ENCODE measurements around the gene BORCS8. TPM values are rescaled to one million over a fixed set of nuclear protein-coding genes. Genes with fewer than 3 reads are reported as not detected.
A peak's percentile ranks its signal among the peaks of the same experiment; 100 is the strongest.

Gene BORCS8
- total and polyA plus RNA-seq, 2 of the 13 experiments (the other 11 are each of a cell fraction or from before 2014, with no cell fraction given), result 9.6 to 13.3 TPM

- intact Hi-C loops (cut with micrococcal nuclease; ENCODE audit: unreplicated experiment), result no loop called here
- H3K36me3 ChIP-seq (replicated peaks in 1 of 2; ENCODE audit: control insufficient read depth in 1 of 2, insufficient read depth in 2 of 2, low read length in 2 of 2), result peaks cover 0 to 23% of the 10 kb centered on the region in 2 experiments; a peak in 3 of 5 replicates
- H3K27me3 ChIP-seq (ENCODE audit: control insufficient read depth in 1 of 2, insufficient read depth in 2 of 2, low read length in 2 of 2), result peaks cover 3 to 11% of the 10 kb centered on the region in 2 experiments; a peak in 2 of 5 replicates
- ChIA-PET CTCF (ENCODE audit: low intra/inter-chr PET ratio, low total read pairs) (no interaction called here), POLR2A (interaction anchor here (0.6 to 3.7 kb wide), 5 partner anchors 9 to 45 kb away, joined by 3 to 43 read pairs (median 9); partner anchors contain the start of genes BORCS8 and RFXANK)
- H4K20me1 ChIP-seq (ENCODE audit: insufficient read depth, low read length), result no peaks in the 10 kb centered on the region
- in situ Hi-C loops (cut with HindIII; ENCODE audit: extremely low pct_ligation_motif_present, low pct_unique_long_range_greater_than_20kb), result no loop called here
- peak overlapping the region; percentile 83 for H3K9ac ChIP-seq (ENCODE audit: insufficient read depth, low read depth, low read length)
- no peak for ATAC-seq
- H3K9me3 ChIP-seq (ENCODE audit: low read length), result no peaks in the 10 kb centered on the region
- no peak for FAIRE-seq
- H3K27ac ChIP-seq (ENCODE audit: extremely low read length, insufficient read depth, low read length), result no peak overlapping the region
- peaks cover 13% of the 10 kb centered on the region for H3K4me1 ChIP-seq (ENCODE audit: insufficient read depth, low read length)
- peak overlapping the region; percentile 76 to 93 (median 90) for H3K4me3 ChIP-seq (replicated peaks in 1 of 3; ENCODE audit: insufficient read depth in 1 of 3, low read depth in 2 of 3, low read length in 3 of 3)
- H2AFZ ChIP-seq (ENCODE audit: low read length), result no peak overlapping the region
- 94% methylated on average over 6 of the region's 19 CpGs for WGBS (ENCODE audit: low lambda C conversion rate)
- no peak for DNase-seq (ENCODE audit: low spot score)
- no peak for TF ChIP-seq ATF7-NPFF (CRISPR knock-in tag; IDR thresholded peaks at IDR 0.05; ENCODE audit: low read depth)
- peak; percentile 28 for TF ChIP-seq ZFP36 (IDR thresholded peaks at IDR 0.05; ENCODE audit: borderline replicate concordance, low read depth, low read length, partially characterized antibody)
- H3K79me2 ChIP-seq (ENCODE audit: insufficient read depth, low read length), result peaks cover 19% of the 10 kb centered on the region
- H3K4me2 ChIP-seq (ENCODE audit: low read depth, low read length), result peak overlapping the region; percentile 89
- no TSS peak for BruUV-seq (replicated peaks)
Measured at GRCh38 chr19:19201697-19202630, 10.0 kb upstream of the BORCS8 start.

- Histone ChIP-seq H3K79me2 (ENCODE audit: insufficient read depth, low read length) (peaks cover 17% of the 10 kb centered on the region), H4K20me1 (ENCODE audit: insufficient read depth, low read length) (no peaks in the 10 kb centered on the region), H3K36me3 (replicated peaks in 1 of 2; ENCODE audit: control insufficient read depth in 1 of 2, insufficient read depth in 2 of 2, low read length in 2 of 2) (peaks cover 0 to 15% of the 10 kb centered on the region in 2 experiments; a peak in 4 of 5 replicates), H3K27me3 (ENCODE audit: control insufficient read depth in 1 of 2, insufficient read depth in 2 of 2, low read length in 2 of 2) (no peaks in the 10 kb centered on the region; a peak in 1 of 5 replicates), H2AFZ (ENCODE audit: low read length) (no peak overlapping the region), H3K4me3 (replicated peaks in 1 of 3; ENCODE audit: insufficient read depth in 1 of 3, low read depth in 2 of 3, low read length in 3 of 3) (no peak overlapping the region), H3K4me2 (ENCODE audit: low read depth, low read length) (peak overlapping the region; percentile 89), H3K27ac (ENCODE audit: extremely low read length, insufficient read depth, low read length) (no peak overlapping the region), H3K4me1 (ENCODE audit: insufficient read depth, low read length) (peaks cover 28% of the 10 kb centered on the region), H3K9me3 (ENCODE audit: low read length) (no peaks in the 10 kb centered on the region), H3K9ac (ENCODE audit: insufficient read depth, low read depth, low read length) (0 out of 2 replicates have a peak overlapping the region, but pooled peaks have one; percentile 91)
- in situ Hi-C loops (cut with HindIII; ENCODE audit: extremely low pct_ligation_motif_present, low pct_unique_long_range_greater_than_20kb) (no loop called here), intact Hi-C loops (cut with micrococcal nuclease; ENCODE audit: unreplicated experiment) (loop anchor here (2.0 kb wide), 1 partner anchor 127 kb away; the partner anchor contains the start of genes MAU2 and SUGP1)
- DNase-seq (ENCODE audit: low spot score) (no peak), FAIRE-seq (no peak), ATAC-seq (no peak)
- TF ChIP-seq ZNF275 (CRISPR knock-in tag; IDR thresholded peaks at IDR 0.05; ENCODE audit: borderline replicate concordance) (no peak), ZNF598 (CRISPR knock-in tag; IDR thresholded peaks at IDR 0.05; ENCODE audit: borderline replicate concordance) (0 out of 2 replicates have a peak, but pooled peaks have one; percentile 42)
- CTCF ChIA-PET (ENCODE audit: low intra/inter-chr PET ratio, low total read pairs), result no interaction called here
- POLR2A ChIA-PET, result interaction anchor here (1.2 to 2.7 kb wide), 3 partner anchors 8 to 31 kb away, joined by 4 to 43 read pairs (median 8); partner anchors contain the start of gene NR2C2AP
- WGBS (ENCODE audit: low lambda C conversion rate), result 96% methylated on average over 5 of the region's 5 CpGs
- BruUV-seq (replicated peaks), result no TSS peak
Measured at GRCh38 chr19:19193926-19194325, 2.0 kb upstream of the BORCS8 start.
